ENCODE results near the gene EMX2.
"Not testable (repeated sequence)": the region's sequence is repeated elsewhere in the genome, so short reads cannot be mapped to it uniquely, and the experiment has no call there.

EMX2 gene

GRCh38 chr10:117542706-117543224 lies at the start of gene EMX2:
EMX2 (plus strand) TSS chr10:117542746; CDS start chr10:117543268, 522 bp downstream.
- Mint-ChIP-seq H3K27ac (peak within 1 kb of the TSS; percentile 75), H3K27me3 (peaks cover 76% of the 10 kb centered on the region), H3K36me3 (ENCODE audit: low read depth) (no peaks in the 10 kb centered on the region), H3K4me1 (ENCODE audit: low read depth) (peaks cover 24% of the 10 kb centered on the region), H3K9me3 (no peaks in the 10 kb centered on the region), H3K4me3 (peak within 1 kb of the TSS; percentile 48)

GRCh38 chr10:117496031-117496430 lies 46.5 kb upstream of the EMX2 start:
- H3K9me3 Mint-ChIP-seq, result no peaks in the 10 kb centered on the region
- no peak overlapping the region for H3K4me3 Mint-ChIP-seq
- peaks cover 43% of the 10 kb centered on the region for H3K27me3 Mint-ChIP-seq
- H3K36me3 Mint-ChIP-seq (ENCODE audit: low read depth), result no peaks in the 10 kb centered on the region
- no peaks in the 10 kb centered on the region for H3K4me1 Mint-ChIP-seq (ENCODE audit: low read depth)
- no peak overlapping the region for H3K27ac Mint-ChIP-seq

GRCh38 chr10:117496616-117497028 lies 45.9 kb upstream of the EMX2 start:
- Mint-ChIP-seq H3K36me3 (ENCODE audit: low read depth) (no peaks in the 10 kb centered on the region), H3K4me1 (ENCODE audit: low read depth) (no peaks in the 10 kb centered on the region), H3K9me3 (no peaks in the 10 kb centered on the region), H3K27me3 (peaks cover 45% of the 10 kb centered on the region), H3K27ac (no peak overlapping the region), H3K4me3 (no peak overlapping the region)

GRCh38 chr10:117497736-117498135 lies 44.8 kb upstream of the EMX2 start:
- H3K36me3 Mint-ChIP-seq (ENCODE audit: low read depth), result no peaks in the 10 kb centered on the region
- no peaks in the 10 kb centered on the region for H3K4me1 Mint-ChIP-seq (ENCODE audit: low read depth)
- H3K4me3 Mint-ChIP-seq, result no peak overlapping the region

GRCh38 chr10:117499248-117500105 lies 43.1 kb upstream of the EMX2 start:
- no peaks in the 10 kb centered on the region for H3K4me1 Mint-ChIP-seq (ENCODE audit: low read depth)
- no peak overlapping the region for H3K27ac Mint-ChIP-seq
- H3K36me3 Mint-ChIP-seq (ENCODE audit: low read depth), result no peaks in the 10 kb centered on the region
- no peak overlapping the region for H3K4me3 Mint-ChIP-seq
- peaks cover 34% of the 10 kb centered on the region for H3K27me3 Mint-ChIP-seq
- H3K9me3 Mint-ChIP-seq, result no peaks in the 10 kb centered on the region

More at GRCh38 chr10:117497736-117498135, 44.8 kb upstream of the EMX2 start:
- no peak overlapping the region for H3K27ac Mint-ChIP-seq
- peaks cover 46% of the 10 kb centered on the region for H3K27me3 Mint-ChIP-seq
- no peaks in the 10 kb centered on the region for H3K9me3 Mint-ChIP-seq

- Mint-ChIP-seq H3K9me3 (no peaks in the 10 kb centered on the region), H3K27me3 (peaks cover 24% of the 10 kb centered on the region), H3K4me1 (ENCODE audit: low read depth) (no peaks in the 10 kb centered on the region), H3K27ac (no peak overlapping the region), H3K36me3 (ENCODE audit: low read depth) (no peaks in the 10 kb centered on the region), H3K4me3 (no peak overlapping the region)
Observed at GRCh38 chr10:117500456-117500855, 42.1 kb upstream of the EMX2 start.

- Mint-ChIP-seq H3K36me3 (ENCODE audit: low read depth) (no peaks in the 10 kb centered on the region), H3K27me3 (peaks cover 13% of the 10 kb centered on the region), H3K9me3 (no peaks in the 10 kb centered on the region), H3K4me1 (ENCODE audit: low read depth) (no peaks in the 10 kb centered on the region), H3K4me3 (no peak overlapping the region), H3K27ac (no peak overlapping the region)
Observed at GRCh38 chr10:117501460-117502035, 41.0 kb upstream of the EMX2 start.

GRCh38 chr10:117502421-117503243 lies 39.9 kb upstream of the EMX2 start:
- Mint-ChIP-seq H3K4me1 (ENCODE audit: low read depth) (no peaks in the 10 kb centered on the region), H3K36me3 (ENCODE audit: low read depth) (no peaks in the 10 kb centered on the region), H3K27ac (no peak overlapping the region), H3K9me3 (no peaks in the 10 kb centered on the region), H3K4me3 (no peak overlapping the region), H3K27me3 (peaks cover 14% of the 10 kb centered on the region)

GRCh38 chr10:117503244-117504205 lies 39.0 kb upstream of the EMX2 start:
- Mint-ChIP-seq H3K4me1 (ENCODE audit: low read depth) (no peaks in the 10 kb centered on the region), H3K27ac (no peak overlapping the region), H3K36me3 (ENCODE audit: low read depth) (no peaks in the 10 kb centered on the region), H3K4me3 (no peak overlapping the region), H3K27me3 (peaks cover 14% of the 10 kb centered on the region), H3K9me3 (no peaks in the 10 kb centered on the region)

- H3K4me1 Mint-ChIP-seq (ENCODE audit: low read depth), result no peaks in the 10 kb centered on the region
- no peaks in the 10 kb centered on the region for H3K36me3 Mint-ChIP-seq (ENCODE audit: low read depth)
- peaks cover 14% of the 10 kb centered on the region for H3K27me3 Mint-ChIP-seq
- no peak overlapping the region for H3K27ac Mint-ChIP-seq
- no peak overlapping the region for H3K4me3 Mint-ChIP-seq
- H3K9me3 Mint-ChIP-seq, result no peaks in the 10 kb centered on the region
Observed at GRCh38 chr10:117504562-117504961, 38.0 kb upstream of the EMX2 start.

- H3K9me3 Mint-ChIP-seq; H3K4me1 Mint-ChIP-seq (ENCODE audit: low read depth); H3K36me3 Mint-ChIP-seq (ENCODE audit: low read depth); H3K27ac Mint-ChIP-seq; H3K4me3 Mint-ChIP-seq; H3K27me3 Mint-ChIP-seq: not testable (repeated sequence)
Observed at GRCh38 chr10:117507081-117507480, 35.5 kb upstream of the EMX2 start.

GRCh38 chr10:117509573-117509972 lies 33.0 kb upstream of the EMX2 start:
- peaks cover 12% of the 10 kb centered on the region for H3K27me3 Mint-ChIP-seq
- no peaks in the 10 kb centered on the region for H3K9me3 Mint-ChIP-seq
- H3K27ac Mint-ChIP-seq, result no peak overlapping the region
- H3K4me1 Mint-ChIP-seq (ENCODE audit: low read depth), result no peaks in the 10 kb centered on the region
- H3K36me3 Mint-ChIP-seq (ENCODE audit: low read depth), result no peaks in the 10 kb centered on the region
- H3K4me3 Mint-ChIP-seq, result no peak overlapping the region

- no peak overlapping the region for H3K4me3 Mint-ChIP-seq
- no peaks in the 10 kb centered on the region for H3K4me1 Mint-ChIP-seq (ENCODE audit: low read depth)
- H3K36me3 Mint-ChIP-seq (ENCODE audit: low read depth), result no peaks in the 10 kb centered on the region
- no peaks in the 10 kb centered on the region for H3K9me3 Mint-ChIP-seq
- no peak overlapping the region for H3K27ac Mint-ChIP-seq
- peaks cover 19% of the 10 kb centered on the region for H3K27me3 Mint-ChIP-seq
Observed at GRCh38 chr10:117511601-117512390, 30.8 kb upstream of the EMX2 start.
